OCI-LY1 (cell line): ENCODE measurements around the gene WWOX.

ENCODE experiments used
- EZH2 ChIP-seq: fragments of 200-600 bp; sonication (generic), shearing (Covaris generic); IDR thresholded peaks from 2 replicates; pipeline ENCODE4 v1.8.0; 2017; ENCODE audit warnings: borderline replicate concordance, mixed run types, mild to moderate bottlenecking, antibody characterized with exemption, low read length, moderate library complexity, mixed read lengths
- TF ChIP-seq, protein P1 (sequence below): fragments of 200-600 bp; sonication (generic), shearing (Covaris generic); IDR thresholded peaks from 2 replicates; pipeline ENCODE4 v1.5.1; 2017; ENCODE audit warnings: mild to moderate bottlenecking, antibody characterized with exemption, low read length, moderate library complexity, mixed read lengths

DNA sequence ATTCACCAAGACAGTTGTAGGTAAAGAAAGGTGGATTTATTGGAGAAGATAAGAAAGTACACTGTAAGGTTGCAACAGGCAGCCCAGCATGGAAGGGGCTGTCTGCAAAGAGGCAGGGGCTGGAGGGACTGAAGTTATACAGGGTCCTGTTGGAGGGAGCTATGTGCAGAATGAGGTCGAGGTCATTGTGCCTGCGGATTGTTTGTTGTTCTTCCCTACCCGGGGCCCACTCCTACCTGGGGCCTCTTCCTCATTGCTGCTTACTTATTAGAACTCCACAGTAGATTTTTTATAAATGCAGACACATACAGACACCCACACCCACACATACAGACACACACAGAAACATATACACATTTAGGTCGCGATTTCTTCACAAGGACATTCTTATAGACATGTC is 1034.8 kb downstream of the WWOX start:
- TF ChIP-seq, protein P1, sequence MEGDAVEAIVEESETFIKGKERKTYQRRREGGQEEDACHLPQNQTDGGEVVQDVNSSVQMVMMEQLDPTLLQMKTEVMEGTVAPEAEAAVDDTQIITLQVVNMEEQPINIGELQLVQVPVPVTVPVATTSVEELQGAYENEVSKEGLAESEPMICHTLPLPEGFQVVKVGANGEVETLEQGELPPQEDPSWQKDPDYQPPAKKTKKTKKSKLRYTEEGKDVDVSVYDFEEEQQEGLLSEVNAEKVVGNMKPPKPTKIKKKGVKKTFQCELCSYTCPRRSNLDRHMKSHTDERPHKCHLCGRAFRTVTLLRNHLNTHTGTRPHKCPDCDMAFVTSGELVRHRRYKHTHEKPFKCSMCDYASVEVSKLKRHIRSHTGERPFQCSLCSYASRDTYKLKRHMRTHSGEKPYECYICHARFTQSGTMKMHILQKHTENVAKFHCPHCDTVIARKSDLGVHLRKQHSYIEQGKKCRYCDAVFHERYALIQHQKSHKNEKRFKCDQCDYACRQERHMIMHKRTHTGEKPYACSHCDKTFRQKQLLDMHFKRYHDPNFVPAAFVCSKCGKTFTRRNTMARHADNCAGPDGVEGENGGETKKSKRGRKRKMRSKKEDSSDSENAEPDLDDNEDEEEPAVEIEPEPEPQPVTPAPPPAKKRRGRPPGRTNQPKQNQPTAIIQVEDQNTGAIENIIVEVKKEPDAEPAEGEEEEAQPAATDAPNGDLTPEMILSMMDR: no peak
- no peak for TF ChIP-seq EZH2
